Measurements from ENCODE around the gene TMEM98.
"Not testable (repeated sequence)": the region's sequence is repeated elsewhere in the genome, so short reads cannot be mapped to it uniquely, and the experiment has no call there.

TMEM98 gene

DNA sequence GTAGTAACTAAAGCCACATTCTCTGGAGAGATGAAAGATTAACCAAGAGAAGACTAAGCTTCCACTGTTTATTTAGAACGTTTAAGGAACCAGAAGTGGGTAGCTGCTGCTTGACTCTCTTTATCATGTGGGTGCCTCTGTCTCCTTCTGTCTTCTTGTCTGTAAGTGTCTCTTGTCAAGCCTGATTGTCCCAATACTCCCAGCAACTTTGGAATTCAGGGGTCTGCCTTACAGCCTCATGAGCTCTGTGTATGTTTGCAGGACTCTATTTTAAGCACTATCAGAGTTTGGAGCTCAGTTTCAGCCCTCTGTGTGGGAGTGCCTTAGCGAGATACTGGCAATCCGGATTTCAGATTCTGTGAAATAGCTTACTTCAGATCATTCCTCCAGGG lies 34.4 kb downstream of the TMEM98 start:
- H3K4me3 ChIP-seq (ENCODE audit: low read depth in 1 of 2, low read length in 1 of 2), result no peak overlapping the region
- no peaks in the 10 kb centered on the region for H3K36me3 ChIP-seq
- H3K9me3 ChIP-seq, result no peaks in the 10 kb centered on the region
- no peak overlapping the region for H3K27ac ChIP-seq
- H3K4me1 ChIP-seq (ENCODE audit: control insufficient read depth in 1 of 2, insufficient read depth in 1 of 2, low read depth in 1 of 2, low read length in 1 of 2), result no peaks in the 10 kb centered on the region
- H3K27me3 ChIP-seq, result peaks cover 6% of the 10 kb centered on the region
- TF ChIP-seq, protein P1, sequence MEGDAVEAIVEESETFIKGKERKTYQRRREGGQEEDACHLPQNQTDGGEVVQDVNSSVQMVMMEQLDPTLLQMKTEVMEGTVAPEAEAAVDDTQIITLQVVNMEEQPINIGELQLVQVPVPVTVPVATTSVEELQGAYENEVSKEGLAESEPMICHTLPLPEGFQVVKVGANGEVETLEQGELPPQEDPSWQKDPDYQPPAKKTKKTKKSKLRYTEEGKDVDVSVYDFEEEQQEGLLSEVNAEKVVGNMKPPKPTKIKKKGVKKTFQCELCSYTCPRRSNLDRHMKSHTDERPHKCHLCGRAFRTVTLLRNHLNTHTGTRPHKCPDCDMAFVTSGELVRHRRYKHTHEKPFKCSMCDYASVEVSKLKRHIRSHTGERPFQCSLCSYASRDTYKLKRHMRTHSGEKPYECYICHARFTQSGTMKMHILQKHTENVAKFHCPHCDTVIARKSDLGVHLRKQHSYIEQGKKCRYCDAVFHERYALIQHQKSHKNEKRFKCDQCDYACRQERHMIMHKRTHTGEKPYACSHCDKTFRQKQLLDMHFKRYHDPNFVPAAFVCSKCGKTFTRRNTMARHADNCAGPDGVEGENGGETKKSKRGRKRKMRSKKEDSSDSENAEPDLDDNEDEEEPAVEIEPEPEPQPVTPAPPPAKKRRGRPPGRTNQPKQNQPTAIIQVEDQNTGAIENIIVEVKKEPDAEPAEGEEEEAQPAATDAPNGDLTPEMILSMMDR (IDR thresholded peaks at IDR 0.05), result no peak

DNA sequence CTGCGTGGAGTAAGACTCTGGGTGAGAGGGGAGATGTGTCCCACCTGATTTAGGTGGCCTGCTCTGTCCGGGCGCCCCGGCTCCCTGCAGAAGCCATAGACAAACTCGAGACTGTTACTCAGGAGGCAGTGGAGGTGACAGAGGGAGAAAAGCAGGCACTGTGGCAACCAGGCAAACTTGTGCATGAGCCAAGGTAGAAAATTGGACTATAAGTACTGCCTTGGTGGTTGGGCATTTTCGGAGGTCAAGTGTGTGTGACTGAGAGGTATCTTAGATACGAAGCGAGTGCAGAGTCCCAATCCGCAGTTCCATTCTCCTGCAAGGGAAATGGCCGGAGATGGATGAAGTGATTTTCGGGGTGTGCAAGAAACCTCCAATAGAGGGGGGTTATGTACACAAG lies 36.6 kb downstream of the TMEM98 start:
- Histone ChIP-seq H3K9me3 (no peaks in the 10 kb centered on the region), H3K27me3 (peaks cover 6% of the 10 kb centered on the region), H3K36me3 (no peaks in the 10 kb centered on the region), H3K4me1 (ENCODE audit: control insufficient read depth in 1 of 2, insufficient read depth in 1 of 2, low read depth in 1 of 2, low read length in 1 of 2) (no peaks in the 10 kb centered on the region), H3K4me3 (ENCODE audit: low read depth in 1 of 2, low read length in 1 of 2) (no peak overlapping the region), H3K27ac (no peak overlapping the region)
- TF ChIP-seq, protein P1 (IDR thresholded peaks at IDR 0.05), result no peak

DNA sequence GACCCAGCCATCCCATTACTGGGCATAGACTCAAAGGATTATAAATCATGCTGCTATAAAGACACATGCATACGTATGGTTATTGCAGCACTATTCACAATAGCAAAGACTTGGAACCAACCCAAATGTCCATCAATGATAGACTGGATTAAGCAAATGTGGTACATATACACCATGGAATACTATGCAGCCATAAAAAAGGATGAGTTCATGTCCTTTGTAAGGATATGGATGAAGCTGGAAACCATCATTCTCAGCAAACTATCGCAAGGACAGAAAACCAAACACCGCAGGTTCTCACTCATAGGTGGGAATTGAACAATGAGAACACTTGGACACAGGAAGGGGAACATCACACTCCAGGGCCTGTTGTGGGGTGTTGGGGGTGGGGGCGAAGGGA lies 41.3 kb downstream of the TMEM98 start:
- H3K9me3 ChIP-seq; H3K27ac ChIP-seq; H3K4me3 ChIP-seq (ENCODE audit: low read depth in 1 of 2, low read length in 1 of 2); H3K36me3 ChIP-seq; H3K27me3 ChIP-seq; H3K4me1 ChIP-seq (ENCODE audit: control insufficient read depth in 1 of 2, insufficient read depth in 1 of 2, low read depth in 1 of 2, low read length in 1 of 2): not testable (repeated sequence)

DNA sequence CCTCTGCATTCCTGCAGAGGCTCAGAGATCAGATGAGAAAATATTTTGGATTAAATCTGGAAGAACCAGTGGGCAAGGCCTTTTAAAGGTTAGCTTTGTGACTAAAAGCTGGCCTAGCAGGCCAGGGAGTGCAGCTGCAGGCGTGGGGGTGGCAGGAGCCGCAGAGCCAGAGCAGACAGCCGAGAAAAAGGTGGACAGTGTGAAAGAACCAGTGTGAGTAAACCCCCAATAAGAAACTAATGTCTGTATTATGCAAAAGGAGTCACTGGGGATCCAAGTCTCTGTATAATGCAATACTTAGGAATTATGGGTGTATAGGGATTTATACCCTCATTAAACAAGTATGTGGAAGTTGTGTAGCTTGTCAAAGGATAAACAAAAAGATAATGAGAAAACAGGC lies 42.3 kb downstream of the TMEM98 start:
- H3K4me3 ChIP-seq (ENCODE audit: low read depth in 1 of 2, low read length in 1 of 2), result no peak overlapping the region
- H3K27me3 ChIP-seq, result no peaks in the 10 kb centered on the region
- no peaks in the 10 kb centered on the region for H3K4me1 ChIP-seq (ENCODE audit: control insufficient read depth in 1 of 2, insufficient read depth in 1 of 2, low read depth in 1 of 2, low read length in 1 of 2)
- H3K36me3 ChIP-seq, result no peaks in the 10 kb centered on the region
- H3K9me3 ChIP-seq, result no peaks in the 10 kb centered on the region
- no peak overlapping the region for H3K27ac ChIP-seq
- TF ChIP-seq, protein P1 (IDR thresholded peaks at IDR 0.05), result no peak

DNA sequence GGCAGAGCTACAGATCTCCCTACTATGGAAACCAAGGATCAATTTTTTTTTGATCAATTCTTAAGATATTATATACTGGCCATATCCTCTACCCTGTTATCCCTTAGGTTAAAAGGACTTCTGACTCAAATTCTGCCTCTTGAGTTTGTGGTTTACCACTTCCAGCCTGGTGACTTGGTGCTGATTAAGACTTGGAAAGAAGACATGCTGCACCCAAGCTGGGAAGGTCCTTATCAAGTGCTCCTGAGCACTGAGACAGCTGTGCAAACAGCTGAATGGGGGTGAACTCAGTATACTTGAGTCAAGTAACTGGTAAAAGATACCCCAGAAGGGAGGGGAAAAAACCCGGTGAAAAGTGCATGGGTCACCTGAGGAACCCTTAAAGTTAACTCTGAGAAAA lies 43.2 kb downstream of the TMEM98 start:
- no peak overlapping the region for H3K4me3 ChIP-seq (ENCODE audit: low read depth in 1 of 2, low read length in 1 of 2)
- no peaks in the 10 kb centered on the region for H3K9me3 ChIP-seq
- TF ChIP-seq, protein P1 (IDR thresholded peaks at IDR 0.05), result no peak
- H3K27ac ChIP-seq, result no peak overlapping the region
- no peaks in the 10 kb centered on the region for H3K27me3 ChIP-seq
- no peaks in the 10 kb centered on the region for H3K4me1 ChIP-seq (ENCODE audit: control insufficient read depth in 1 of 2, insufficient read depth in 1 of 2, low read depth in 1 of 2, low read length in 1 of 2)
- H3K36me3 ChIP-seq, result no peaks in the 10 kb centered on the region

DNA sequence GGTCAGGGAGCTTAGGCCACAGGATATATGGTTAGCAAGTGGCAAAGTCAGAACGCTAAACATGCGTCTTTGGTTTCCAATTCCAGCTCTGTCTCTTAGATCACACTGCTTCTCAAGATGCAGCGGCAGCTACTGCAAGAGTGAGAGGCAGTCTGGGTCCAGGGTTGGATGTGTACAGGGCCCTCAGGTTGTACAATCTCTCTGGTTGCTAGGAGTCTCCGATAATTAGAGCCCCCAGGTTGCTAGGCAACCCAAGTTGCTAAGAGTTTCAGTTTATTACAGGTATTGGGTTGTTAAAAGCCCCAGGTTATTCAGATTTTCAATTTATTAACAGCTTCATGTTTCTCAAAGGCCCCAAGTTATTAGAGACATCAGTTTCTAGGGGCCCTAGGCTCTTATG lies 48.2 kb downstream of the TMEM98 start:
- TF ChIP-seq, protein P1 (IDR thresholded peaks at IDR 0.05), result no peak
- H3K4me1 ChIP-seq (ENCODE audit: control insufficient read depth in 1 of 2, insufficient read depth in 1 of 2, low read depth in 1 of 2, low read length in 1 of 2), result no peaks in the 10 kb centered on the region
- H3K9me3 ChIP-seq, result no peaks in the 10 kb centered on the region
- H3K4me3 ChIP-seq (ENCODE audit: low read depth in 1 of 2, low read length in 1 of 2), result no peak overlapping the region
- no peak overlapping the region for H3K27ac ChIP-seq
- H3K36me3 ChIP-seq, result no peaks in the 10 kb centered on the region
- H3K27me3 ChIP-seq, result no peaks in the 10 kb centered on the region
